OCI-LY1 (cell line): ENCODE data around the gene EYA2.

Experiments used
- EZH2 ChIP-seq: fragments of 200-600 bp; sonication (generic), shearing (Covaris generic); IDR thresholded peaks from 2 replicates; pipeline ENCODE4 v1.8.0; 2017; ENCODE audit warnings: borderline replicate concordance, mixed run types, mild to moderate bottlenecking, antibody characterized with exemption, low read length, moderate library complexity, mixed read lengths
- TF ChIP-seq, protein P1 (sequence below): fragments of 200-600 bp; sonication (generic), shearing (Covaris generic); IDR thresholded peaks from 2 replicates; pipeline ENCODE4 v1.5.1; 2017; ENCODE audit warnings: mild to moderate bottlenecking, antibody characterized with exemption, low read length, moderate library complexity, mixed read lengths

DNA sequence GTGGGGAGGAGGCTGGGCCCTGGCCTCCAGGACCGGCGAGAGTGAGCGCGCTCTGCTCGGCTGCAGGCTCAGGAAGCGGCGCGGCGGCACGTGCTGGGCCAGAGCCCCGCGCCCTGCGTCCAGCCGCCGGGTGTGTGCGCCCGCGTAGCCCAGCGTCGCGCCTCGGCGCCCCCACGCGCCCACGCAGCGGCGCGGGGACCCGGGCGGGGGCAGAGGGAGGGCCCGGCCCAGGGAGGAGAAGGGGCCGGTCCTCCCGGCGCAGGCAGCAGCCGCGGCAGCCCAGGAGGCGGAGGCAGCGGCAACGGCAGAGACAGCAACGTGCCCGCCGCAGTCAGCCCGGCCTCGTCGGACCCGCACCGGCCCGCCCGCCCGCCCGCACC is at the start of gene EYA2:
- TF ChIP-seq EZH2 = no peak
- TF ChIP-seq, protein P1, sequence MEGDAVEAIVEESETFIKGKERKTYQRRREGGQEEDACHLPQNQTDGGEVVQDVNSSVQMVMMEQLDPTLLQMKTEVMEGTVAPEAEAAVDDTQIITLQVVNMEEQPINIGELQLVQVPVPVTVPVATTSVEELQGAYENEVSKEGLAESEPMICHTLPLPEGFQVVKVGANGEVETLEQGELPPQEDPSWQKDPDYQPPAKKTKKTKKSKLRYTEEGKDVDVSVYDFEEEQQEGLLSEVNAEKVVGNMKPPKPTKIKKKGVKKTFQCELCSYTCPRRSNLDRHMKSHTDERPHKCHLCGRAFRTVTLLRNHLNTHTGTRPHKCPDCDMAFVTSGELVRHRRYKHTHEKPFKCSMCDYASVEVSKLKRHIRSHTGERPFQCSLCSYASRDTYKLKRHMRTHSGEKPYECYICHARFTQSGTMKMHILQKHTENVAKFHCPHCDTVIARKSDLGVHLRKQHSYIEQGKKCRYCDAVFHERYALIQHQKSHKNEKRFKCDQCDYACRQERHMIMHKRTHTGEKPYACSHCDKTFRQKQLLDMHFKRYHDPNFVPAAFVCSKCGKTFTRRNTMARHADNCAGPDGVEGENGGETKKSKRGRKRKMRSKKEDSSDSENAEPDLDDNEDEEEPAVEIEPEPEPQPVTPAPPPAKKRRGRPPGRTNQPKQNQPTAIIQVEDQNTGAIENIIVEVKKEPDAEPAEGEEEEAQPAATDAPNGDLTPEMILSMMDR = no peak
